Upper lobe of right lung (tissue), 1 donor: ENCODE data around the gene HS6ST3. TPM values are rescaled to one million over a fixed set of nuclear protein-coding genes. Genes with fewer than 3 reads are reported as not detected.

Experiments used
- ATAC-seq: fragments of 200-7000 bp; cut with Tn5 transposase; one replicate; pipeline ENCODE4 v1.9.1; 2020; ENCODE audit warnings: mild to moderate bottlenecking, moderate library complexity
- DNase-seq: peaks from one replicate; pipeline ENCODE4 v3.0.0-alpha.2; 2020
- H3K27ac ChIP-seq: fragments of 200-600 bp; one replicate; pipeline ENCODE4 v1.8.0; 2022
- H3K27me3 ChIP-seq: fragments of 200-600 bp; one replicate; pipeline ENCODE4 v1.8.0; 2022; ENCODE audit warnings: mild to moderate bottlenecking
- H3K36me3 ChIP-seq: fragments of 200-600 bp; one replicate; pipeline ENCODE4 v1.8.0; 2022
- H3K4me1 ChIP-seq: fragments of 200-600 bp; one replicate; pipeline ENCODE4 v1.8.0; 2022
- H3K4me3 ChIP-seq: fragments of 200-600 bp; one replicate; pipeline ENCODE4 v1.8.0; 2022; ENCODE audit warnings: mild to moderate bottlenecking
- H3K9me3 ChIP-seq: fragments of 200-600 bp; one replicate; pipeline ENCODE4 v1.8.0; 2022
- intact Hi-C: fragments of 100-400 bp; cut with DNase I; formaldehyde crosslinking; loops from one replicate; pipeline ENCODE4 v1.11.0; 2022
- total RNA-seq: library from RNA; stranded (reverse); fragmentation: NEBNext Ultra II Directional; extraction: Animal tissue kit (Norgen Biotek cat#: 25700); gene quantifications from one replicate; pipeline ENCODE4 v1.2.1, GENCODE V29; 2021
- TF ChIP-seq, protein P1 (sequence below): fragments of 200-600 bp; IDR thresholded peaks from one replicate; pipeline ENCODE4 v1.8.0; 2022; ENCODE audit warnings: antibody characterized with exemption
- donor health status: DM: no; HTN: yes; CAD: no; lungs with severe emphysema.

Gene HS6ST3
- total RNA-seq, 1 donor from 2014 or later = not detected

DNA sequence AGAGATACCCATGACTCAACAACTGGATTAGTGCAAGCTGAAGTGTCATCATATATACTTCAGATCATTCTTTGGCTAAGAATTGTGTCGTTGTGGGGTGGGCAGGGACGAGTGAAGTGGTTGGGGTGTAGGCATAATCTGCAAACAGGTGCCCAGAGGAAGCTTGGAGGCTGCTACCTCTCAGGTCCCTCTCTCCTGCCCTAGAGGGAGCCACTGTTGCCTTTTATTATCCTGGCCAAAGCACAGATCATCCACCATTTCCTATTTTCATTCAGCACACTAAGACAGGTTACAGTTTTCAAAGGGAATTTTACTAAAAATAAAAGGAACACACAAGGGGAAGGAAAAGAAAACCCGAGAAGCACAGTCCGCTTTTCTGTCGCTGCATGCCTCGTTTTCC lies 126.6 kb downstream of the HS6ST3 start:
- intact Hi-C loops = no loop called here
- DNase-seq (no peak), ATAC-seq (no peak)
- no peaks in the 10 kb centered on the region for H3K4me1 ChIP-seq
- H3K9me3 ChIP-seq = no peaks in the 10 kb centered on the region
- no peak overlapping the region for H3K4me3 ChIP-seq
- H3K36me3 ChIP-seq = no peaks in the 10 kb centered on the region
- no peak overlapping the region for H3K27ac ChIP-seq
- TF ChIP-seq, protein P1, sequence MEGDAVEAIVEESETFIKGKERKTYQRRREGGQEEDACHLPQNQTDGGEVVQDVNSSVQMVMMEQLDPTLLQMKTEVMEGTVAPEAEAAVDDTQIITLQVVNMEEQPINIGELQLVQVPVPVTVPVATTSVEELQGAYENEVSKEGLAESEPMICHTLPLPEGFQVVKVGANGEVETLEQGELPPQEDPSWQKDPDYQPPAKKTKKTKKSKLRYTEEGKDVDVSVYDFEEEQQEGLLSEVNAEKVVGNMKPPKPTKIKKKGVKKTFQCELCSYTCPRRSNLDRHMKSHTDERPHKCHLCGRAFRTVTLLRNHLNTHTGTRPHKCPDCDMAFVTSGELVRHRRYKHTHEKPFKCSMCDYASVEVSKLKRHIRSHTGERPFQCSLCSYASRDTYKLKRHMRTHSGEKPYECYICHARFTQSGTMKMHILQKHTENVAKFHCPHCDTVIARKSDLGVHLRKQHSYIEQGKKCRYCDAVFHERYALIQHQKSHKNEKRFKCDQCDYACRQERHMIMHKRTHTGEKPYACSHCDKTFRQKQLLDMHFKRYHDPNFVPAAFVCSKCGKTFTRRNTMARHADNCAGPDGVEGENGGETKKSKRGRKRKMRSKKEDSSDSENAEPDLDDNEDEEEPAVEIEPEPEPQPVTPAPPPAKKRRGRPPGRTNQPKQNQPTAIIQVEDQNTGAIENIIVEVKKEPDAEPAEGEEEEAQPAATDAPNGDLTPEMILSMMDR = no peak
- no peaks in the 10 kb centered on the region for H3K27me3 ChIP-seq

DNA sequence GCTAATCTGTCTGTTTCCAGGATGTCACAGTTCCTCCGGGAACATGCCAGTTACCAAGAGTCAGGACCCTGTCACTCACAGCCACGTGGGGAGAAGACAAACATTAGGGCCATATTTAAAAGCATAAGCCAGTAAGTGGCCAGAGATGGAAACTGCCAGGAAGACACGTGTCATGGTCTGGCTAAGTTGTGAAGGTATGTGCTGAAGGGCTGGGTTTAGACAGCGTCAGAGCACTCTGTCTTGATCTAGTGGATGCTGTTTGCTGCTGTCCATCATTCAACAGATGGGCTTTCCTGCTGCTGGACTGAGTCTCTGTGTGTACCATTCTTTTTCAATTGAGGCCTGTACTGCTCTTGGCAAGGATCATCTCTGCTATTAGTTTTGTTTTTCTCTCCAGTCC lies 128.6 kb downstream of the HS6ST3 start:
- Histone ChIP-seq H3K36me3 (no peaks in the 10 kb centered on the region), H3K27ac (no peak overlapping the region), H3K4me1 (no peaks in the 10 kb centered on the region), H3K27me3 (no peaks in the 10 kb centered on the region), H3K9me3 (no peaks in the 10 kb centered on the region), H3K4me3 (no peak overlapping the region)
- ATAC-seq (no peak), DNase-seq (no peak)
- intact Hi-C loops = no loop called here
- TF ChIP-seq, protein P1 = no peak

DNA sequence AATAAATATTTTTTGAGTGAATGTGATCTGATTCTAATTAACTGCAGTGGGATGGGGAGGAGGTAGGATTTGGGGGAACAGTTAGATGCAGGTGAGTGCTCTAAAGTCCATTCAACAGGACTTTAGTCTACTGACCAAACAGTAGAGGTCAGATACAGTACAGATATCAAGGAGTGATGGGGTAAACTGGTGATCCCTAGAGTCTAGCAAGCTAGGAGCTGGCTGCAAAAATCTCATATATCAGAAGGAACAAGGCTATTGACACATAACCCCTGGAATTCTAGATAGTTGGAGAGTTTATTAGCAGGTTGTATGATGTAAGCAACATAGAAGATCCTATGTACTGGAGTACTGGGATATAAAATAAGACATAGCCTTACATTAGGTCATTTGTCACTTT lies 131.6 kb downstream of the HS6ST3 start:
- ATAC-seq = no peak
- intact Hi-C loops = no loop called here
- Histone ChIP-seq H3K4me1 (no peaks in the 10 kb centered on the region), H3K27ac (no peak overlapping the region), H3K36me3 (no peaks in the 10 kb centered on the region), H3K4me3 (no peak overlapping the region), H3K9me3 (no peaks in the 10 kb centered on the region), H3K27me3 (no peaks in the 10 kb centered on the region)
- no peak for DNase-seq
- TF ChIP-seq, protein P1 = no peak

DNA sequence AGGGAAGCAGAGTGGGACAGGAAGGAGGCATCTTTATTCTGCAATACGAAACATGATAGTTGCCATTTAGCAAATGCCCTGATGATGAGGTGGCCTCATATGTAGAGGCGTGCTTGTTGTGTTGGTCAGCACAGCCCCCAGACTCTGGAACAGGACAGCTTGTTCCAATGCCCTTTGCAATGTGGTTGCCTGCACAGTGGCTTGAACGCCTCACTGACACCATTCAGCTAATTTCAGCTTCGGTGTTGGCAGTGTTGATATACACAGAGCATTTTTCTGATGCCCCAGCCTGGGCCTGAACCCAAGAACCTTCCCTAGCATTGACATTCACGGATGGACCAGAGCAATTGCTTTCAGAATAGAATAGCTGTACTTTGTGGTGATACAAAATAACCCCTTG lies 133.3 kb downstream of the HS6ST3 start:
- H3K4me1 ChIP-seq = no peaks in the 10 kb centered on the region
- H3K9me3 ChIP-seq = no peaks in the 10 kb centered on the region
- TF ChIP-seq, protein P1 = no peak
- no peaks in the 10 kb centered on the region for H3K27me3 ChIP-seq
- DNase-seq (no peak), ATAC-seq (no peak)
- no peaks in the 10 kb centered on the region for H3K36me3 ChIP-seq
- H3K27ac ChIP-seq = no peak overlapping the region
- H3K4me3 ChIP-seq = no peak overlapping the region
- intact Hi-C loops = no loop called here

DNA sequence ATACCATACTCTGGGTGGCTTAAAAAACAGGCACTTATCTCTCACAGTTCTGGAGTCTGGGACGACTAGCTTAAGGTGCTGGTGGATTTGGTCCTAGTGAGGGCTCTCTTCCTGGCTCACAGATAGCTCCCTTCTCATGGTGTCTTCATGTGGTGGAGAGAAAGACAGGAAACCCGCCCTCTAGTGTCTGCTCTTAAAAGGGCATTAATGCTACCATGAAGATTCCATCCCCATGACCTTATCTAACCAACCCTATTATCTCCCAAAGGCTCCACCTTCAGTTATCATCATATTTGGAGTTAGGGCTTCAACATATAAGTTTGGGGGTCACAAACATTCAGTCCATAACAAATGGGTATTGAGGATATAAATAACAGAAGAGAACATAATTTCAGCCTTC lies 139.4 kb downstream of the HS6ST3 start:
- peak; percentile 50 for ATAC-seq
- H3K4me3 ChIP-seq = no peak overlapping the region
- TF ChIP-seq, protein P1 = peak; percentile 40
- H3K27me3 ChIP-seq = no peaks in the 10 kb centered on the region
- H3K36me3 ChIP-seq = no peaks in the 10 kb centered on the region
- no peak overlapping the region for H3K27ac ChIP-seq
- DNase-seq = no peak
- no peaks in the 10 kb centered on the region for H3K9me3 ChIP-seq
- intact Hi-C loops = no loop called here
- no peaks in the 10 kb centered on the region for H3K4me1 ChIP-seq

DNA sequence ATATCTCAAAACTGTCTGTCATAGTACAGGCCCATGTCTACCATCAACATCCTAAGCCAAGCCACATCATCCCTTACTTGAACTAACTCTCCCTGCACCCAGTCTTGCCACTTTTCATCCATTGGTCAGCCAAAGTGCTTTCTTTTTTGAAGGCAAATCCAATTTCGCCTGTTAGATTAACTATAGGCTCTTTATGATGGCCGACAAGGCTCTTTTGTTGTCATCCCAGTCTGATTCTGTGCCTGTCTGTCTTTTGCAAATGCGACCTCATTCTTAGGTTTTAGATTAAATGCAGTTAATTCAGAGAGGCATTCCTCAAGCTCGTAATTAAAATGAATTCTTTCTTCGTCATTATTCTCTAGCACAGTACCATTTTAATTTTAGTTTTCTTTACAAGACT lies 148.3 kb downstream of the HS6ST3 start:
- no peaks in the 10 kb centered on the region for H3K36me3 ChIP-seq
- no peaks in the 10 kb centered on the region for H3K9me3 ChIP-seq
- TF ChIP-seq, protein P1 = no peak
- intact Hi-C loops = no loop called here
- ATAC-seq (no peak), DNase-seq (no peak)
- no peak overlapping the region for H3K27ac ChIP-seq
- H3K4me3 ChIP-seq = no peak overlapping the region
- H3K4me1 ChIP-seq = no peaks in the 10 kb centered on the region
- H3K27me3 ChIP-seq = no peaks in the 10 kb centered on the region
